Activated CD8-positive, alpha-beta memory T cell treated with anti-CD3 and anti-CD28 coated beads, Interleukin-2, amount 50 U/mL, for 48 hours (primary cell): ENCODE results near the gene LIMS2.

Experiments
- DNase-seq: peaks from one replicate; pipeline ENCODE4 v3.0.0-alpha.2; 2020

Gene LIMS2, protein sequence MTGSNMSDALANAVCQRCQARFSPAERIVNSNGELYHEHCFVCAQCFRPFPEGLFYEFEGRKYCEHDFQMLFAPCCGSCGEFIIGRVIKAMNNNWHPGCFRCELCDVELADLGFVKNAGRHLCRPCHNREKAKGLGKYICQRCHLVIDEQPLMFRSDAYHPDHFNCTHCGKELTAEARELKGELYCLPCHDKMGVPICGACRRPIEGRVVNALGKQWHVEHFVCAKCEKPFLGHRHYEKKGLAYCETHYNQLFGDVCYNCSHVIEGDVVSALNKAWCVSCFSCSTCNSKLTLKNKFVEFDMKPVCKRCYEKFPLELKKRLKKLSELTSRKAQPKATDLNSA

DNA sequence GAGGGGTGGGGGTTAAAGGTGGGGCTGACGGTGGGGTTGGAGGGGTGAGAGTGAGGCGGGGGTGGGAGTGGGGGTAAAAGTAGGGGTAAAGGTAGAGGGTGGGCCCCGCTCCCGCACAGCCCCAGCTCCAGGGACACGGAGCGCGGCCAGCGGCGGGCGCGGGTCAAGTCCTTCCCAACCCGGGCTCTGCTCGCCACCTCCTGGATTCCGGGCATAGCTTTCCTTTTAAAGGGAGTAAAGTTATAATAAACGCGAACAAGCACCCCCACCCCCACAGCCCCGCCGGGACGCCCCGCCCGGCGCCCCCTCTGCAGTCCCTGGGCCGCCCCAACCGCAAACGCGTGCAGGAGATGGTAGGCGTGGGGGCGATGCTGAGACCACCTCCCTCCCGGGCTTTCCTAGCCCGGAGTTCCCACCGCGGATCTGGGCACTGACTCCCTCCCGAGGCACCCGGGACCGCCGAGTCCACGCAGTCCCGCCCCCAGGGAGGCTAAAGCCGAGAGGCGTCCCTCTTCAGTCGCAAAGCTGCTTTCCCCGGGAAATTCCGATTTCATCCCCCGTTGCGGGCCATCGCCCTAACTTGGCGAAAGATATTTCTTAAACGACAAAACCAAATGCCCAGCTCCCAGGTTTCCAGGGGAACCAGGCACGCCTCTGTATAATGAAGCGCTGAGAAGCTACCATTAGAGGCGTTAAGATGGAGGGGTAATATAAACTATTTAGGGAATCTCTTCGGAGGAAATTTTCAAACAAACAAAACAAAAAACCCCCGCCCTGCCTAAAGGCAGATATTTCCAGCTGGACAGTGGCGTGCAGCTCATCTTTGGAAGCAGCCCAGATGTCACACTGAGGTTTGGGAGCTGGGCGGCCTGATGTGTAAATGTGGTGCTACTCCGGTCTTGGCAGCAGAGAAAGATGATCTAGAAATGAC is at the start of gene LIMS2:
Gene LIMS2 (minus strand): TSS at position 200 of the 931 bp plus-strand sequence. CDS start 506 bp downstream, outside the sequence.
- peak; percentile 52 for DNase-seq

DNA sequence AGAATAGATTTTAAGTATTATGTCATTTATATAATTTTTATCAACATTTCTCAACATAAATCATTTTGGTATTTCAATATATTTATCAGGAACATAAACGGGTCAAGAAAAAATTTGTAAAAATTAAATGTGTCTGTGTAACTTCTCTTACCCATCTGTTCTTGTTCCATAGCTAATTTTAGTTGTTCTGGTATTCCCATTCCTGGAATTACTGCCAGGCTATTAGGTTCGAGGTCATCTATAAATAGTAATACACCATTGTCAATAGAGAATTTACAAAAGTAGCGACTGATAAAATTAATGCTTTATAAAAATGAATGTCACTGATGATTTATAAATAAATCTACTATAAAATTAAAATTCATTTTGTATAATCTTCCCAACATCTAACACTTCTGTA is 47.5 kb upstream of the LIMS2 start:
- DNase-seq: no peak

DNA sequence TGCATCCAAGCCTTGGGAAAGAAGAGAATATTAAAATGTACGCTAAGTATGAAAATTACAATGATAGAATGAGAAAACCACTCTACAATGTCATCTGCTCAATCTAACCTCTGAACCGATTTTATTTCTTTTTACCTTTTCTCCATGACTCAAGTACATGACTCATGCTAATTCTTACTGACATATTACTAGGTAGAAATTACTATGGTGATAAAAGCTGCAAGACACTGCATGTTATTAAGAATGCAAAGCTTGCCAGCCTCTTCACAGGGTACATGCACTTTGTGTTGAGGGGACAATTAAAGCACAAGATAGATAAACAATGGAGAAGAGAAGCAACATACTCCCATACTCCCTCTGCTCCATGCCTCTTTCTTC is 46.6 kb upstream of the LIMS2 start:
- DNase-seq: no peak

DNA sequence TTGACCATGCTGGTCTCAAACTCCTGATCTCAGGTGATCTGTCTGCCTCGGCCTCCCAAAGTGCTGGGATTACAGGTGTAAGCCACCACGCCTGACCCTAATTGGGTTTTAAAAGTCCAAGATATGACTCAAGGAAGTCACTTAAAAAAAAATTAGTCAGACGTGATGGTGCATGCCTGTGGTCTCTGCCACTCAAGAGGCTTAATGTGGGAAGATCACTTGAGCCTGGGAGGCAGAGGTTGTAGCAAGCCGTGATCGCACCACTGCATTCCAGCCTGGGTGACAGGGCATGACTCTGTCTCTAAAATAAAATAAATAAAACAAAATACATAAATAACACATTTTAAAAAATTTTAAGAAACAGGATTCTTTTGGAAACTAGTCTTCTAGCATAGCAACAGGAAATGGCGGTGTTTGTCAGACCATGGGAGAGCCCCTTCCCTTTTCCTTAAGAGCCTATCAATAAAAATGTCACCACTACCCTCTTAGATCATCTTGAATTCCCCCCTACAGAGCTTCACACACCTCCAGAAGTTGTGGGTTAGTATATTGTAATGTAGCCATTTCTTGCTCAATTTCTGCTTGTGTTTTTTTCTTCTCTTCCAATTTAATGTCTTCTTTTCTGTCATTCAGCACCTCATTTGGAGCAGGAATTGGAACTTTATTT is 46.1 kb upstream of the LIMS2 start:
- no peak for DNase-seq

DNA sequence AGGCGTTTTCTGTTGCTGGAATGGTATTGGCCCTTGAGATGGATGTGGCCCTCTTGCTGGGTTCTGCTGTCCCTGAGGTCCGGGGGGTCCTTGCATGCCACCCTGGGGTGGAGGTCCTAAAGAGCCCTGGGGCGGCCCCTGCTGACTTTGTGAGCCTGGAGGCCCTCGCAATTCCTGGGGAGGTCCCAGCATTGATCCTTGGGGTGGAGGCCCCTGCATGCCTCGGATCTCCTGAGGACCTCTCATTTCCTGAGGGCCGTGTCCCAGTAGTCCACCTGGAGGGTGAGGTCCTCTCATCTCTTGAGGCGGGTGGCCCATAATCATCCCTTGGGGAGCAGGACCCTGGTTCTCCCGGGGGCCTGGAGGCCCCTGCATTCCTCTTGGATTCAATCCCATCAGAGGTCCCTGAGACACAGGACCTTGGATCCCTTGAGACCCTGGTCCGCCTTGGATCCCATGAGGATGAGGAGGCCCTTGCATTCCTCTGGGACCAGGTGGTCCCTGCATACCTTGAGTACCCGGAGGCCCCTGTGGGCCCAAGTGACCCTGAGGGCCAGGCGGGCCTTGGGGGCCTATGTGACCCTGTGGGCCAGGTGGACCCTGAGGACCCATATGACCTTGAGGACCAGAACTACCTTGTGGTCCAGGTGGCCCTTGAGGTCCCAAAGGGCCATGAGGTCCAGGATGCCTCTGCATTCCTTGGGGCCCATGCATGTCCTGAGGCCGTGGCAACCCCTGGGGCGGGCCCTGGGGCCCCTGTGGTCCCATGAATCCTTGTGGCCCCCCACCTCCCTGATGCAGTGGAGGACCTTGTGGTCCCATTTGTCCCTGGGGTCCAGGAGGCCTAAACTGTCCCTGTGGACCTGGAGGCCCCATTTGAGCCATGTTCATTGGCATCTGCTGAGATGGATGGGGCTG is 44.2 kb upstream of the LIMS2 start:
- no peak for DNase-seq

DNA sequence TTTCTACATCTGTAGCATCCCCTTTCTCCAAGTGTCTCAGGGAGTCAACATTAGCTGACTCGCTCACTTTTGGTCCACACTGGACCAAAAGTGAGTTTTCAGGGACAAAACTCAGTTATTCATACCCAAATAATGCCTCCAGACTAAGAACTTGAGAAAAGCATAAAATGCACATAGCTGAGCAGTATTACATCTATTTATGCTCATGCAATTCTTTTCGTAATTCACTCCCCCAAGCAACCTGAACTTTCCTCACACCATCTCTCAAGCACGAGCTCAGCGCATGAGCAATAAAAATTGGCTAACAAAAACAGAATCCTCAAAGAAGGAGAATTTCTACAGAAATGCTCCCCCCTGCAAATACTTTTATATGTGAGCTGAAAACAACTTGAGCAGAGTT is 42.9 kb upstream of the LIMS2 start:
- DNase-seq: no peak

DNA sequence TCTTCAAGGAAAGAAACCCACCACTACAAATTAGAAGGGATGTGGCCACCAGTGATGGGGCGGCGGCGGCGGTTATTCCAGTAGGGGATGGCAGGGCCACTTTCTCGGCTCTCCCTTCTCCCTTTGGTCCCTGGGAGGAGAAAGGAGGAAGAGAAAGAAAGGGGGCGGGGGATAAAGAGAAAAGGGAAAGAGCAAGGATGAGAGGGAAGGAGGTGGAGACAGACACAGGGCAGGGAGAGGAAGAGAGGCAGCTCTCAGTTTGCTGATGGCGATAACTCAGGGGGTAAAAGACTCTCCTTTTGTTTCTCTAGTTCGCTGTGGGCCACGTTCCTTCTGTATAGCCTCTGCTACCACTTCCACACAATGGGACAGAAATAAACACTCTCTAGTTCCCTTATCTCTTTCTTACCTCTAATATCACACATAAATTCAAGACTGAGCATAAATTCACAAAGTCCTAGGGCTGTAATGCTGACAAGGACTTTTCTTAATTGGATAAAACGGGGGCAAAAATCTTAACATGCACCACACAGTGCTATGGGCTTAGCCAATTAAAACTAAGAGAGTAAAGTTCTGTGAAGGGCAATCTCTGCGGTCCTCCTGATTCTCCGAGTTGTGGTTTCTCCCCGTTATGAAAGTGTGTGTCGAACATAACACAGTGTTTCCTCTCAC is 40.6 kb upstream of the LIMS2 start:
- no peak for DNase-seq

DNA sequence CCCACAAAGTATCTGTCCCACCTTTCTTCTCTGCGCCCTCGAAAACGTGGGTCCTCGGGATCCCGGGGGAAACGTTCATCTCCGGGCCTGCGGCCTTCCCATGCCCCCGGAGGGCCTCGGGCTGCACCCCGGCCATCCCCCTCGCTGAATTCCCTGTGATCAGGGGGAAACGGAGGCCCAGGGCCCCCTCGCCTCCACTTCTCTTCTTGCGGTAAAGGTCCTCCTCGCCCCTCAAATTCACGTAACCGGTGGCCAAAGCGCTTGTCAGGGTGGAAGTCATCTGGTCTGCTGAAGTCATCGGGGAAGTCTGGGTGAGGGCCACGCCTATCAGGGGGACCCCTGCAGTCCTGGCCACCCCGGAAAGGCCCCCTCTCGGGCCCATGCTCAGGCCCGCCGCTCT is 38.2 kb upstream of the LIMS2 start:
- DNase-seq: no peak

DNA sequence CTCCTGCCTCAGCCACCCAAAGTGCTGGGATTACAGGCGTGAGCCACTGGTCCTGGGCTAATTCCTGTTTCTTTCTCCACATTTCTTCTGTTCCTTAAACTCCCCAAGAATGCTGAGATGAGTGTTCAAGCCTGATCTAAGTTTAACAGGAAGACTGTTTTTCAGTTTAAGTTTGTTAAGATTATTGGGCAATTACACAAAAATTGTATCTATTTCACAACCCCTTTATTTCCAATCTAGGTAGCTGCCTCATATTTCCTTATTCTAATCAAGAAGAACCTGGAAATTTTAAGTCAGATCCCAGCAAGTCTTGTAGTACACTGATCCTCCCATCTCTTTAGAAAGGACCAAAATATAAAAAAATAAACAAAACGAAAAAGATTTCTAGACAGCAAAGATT is 37.7 kb upstream of the LIMS2 start:
- no peak for DNase-seq

DNA sequence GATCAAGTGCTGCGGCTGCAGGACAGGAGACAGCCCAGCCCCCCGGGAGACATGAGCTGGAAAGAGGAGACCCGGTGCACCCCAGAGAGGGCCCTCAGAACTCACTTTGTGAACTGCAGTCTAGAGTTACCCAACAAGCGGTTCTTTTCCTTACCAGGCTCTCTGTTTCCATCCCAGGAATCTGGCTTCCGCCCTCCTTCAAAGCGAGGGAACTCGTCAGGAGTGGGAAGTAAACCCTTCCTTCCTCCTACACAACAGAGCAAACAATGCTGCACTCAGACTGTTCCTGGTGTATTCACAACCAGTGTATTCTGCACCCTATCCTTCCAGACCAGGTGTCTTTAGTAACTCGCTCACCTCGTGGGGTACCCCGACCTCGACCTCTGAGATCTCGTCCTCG is 34.0 kb upstream of the LIMS2 start:
- DNase-seq: no peak

DNA sequence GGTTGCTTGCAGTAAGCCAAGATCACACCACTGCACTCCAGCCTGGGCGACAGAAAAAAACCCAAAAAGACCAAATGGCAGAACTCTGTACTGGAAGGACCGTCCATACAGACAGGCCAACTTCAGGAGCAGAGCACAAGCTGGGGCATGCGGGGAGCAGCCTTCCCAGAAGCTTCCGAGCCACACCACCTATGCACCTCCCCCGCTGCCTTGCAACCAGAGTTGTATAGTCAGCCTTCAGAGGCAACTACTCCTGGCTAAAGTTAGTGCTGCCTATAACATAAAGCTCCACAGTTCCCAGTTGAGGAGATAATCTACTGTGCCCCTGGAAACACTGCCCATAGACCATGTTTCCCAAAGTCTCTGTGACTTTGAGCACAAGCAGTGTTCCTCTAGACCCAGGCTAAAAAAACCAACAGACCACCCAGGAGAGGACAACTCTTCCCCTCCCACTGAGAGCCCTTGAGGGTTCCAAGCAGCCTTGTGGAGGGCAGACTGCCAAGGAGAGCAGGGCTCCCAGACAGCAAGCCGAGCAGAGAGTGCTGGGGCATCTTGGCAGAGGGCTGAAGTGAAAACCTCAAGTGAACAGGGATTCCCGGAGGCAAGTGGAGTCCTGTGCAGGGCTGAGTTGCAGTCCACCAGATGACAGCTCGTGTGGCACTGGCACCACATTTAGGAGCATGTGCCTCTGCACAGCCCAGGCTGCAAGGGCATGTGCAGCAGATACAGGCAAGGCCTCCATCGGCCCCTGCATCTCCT is 32.7 kb upstream of the LIMS2 start:
- no peak for DNase-seq

DNA sequence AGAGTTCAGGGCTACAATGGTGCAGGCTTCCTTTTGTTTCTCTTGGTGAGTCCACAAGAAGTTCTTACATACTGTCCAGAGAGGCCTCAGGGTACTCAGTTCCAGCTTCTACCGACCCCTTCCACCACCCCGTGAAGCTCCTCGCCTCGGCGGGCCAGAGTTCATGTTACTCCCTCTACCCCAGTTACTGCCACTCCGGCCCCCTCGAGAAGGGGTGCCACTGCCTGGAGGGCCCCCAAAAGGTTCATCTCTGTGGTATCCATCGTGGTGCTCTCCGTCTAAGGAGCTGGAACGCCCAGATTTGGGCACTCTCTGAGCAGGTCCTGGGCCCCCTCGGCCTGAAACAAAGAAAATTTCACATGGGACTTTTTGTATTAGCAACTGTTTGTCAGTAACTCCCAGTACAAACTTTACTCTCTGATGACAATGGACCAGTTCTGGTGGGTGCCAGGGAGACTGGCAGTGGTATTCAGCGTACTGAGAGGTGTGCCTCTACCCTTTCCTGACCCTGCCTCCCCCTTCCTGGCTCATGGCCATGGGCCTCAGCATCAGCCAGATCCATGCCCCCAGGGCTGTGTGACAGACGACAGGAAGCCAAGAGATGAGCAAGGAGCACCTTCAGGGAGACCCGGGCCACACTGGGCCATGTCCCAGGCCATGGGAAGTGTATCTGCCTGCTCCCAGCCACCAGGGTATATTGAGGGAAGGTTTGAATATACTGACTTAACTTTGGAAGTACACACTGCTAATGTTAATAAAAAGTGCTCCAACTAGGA is 31.1 kb upstream of the LIMS2 start:
- DNase-seq: no peak

DNA sequence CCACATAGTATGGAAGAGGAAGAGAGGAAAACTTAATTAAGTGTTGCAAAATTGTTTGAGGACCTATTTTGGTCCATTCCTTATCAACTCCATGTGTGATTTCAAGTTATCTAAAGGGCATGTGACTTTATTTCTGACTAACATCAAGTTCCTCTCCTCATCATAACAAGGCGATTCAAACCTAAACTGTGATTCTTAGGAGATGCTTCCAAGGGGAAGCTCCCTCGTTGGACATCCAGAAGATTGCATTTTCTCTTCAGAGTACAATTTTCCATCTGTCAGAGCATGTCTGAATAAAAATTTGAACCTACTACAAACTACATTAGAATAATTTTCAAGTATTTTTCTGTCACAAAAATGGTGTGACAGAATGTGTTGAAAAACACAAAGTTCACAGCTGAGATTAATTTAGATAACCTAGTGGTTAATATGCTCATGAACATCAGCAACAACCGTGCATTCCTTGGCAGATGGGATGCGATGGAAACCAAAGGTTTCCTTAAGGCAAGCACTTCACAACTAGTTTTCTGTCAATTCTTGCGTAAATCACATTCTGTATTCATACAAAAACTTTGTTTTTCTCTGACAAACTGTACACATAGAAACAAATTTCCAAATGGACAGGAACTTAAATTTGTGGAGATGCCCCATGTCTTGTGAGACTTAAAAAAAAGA is 30.2 kb upstream of the LIMS2 start:
- no peak for DNase-seq

DNA sequence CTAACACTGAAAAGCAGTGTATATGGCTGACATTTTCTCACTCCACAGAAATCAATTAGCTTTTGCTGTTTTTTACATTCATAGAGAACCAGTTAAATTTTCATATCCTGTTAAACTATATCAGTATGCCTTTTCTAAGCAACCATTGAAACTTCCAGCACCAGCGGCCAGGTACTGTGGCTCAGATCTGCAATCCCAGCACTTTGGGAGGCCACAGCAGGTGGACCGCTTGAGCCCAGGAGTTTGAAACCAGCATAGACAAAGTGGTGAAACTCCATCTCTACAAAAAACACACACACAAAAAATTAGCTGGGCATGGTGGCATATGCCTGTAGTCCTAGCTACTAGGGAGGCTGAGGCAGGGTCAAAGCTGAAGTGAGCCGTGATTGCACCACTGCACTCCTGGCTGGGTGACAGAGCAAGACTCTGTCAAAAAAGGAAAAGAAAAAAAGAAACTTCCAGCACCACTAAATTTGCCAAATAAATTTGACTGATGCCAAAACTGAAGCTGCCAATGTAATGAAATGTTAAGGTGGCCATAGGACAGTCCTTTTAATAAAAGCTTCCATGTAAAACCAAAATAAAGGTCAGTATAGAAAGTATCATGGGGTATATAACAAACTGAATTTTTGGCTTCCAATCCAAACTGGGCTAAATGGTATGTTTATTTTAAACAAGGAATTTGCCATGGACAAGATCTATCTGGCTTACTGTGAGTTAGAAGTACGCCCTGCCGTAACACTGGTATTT is 29.5 kb upstream of the LIMS2 start:
- no peak for DNase-seq

DNA sequence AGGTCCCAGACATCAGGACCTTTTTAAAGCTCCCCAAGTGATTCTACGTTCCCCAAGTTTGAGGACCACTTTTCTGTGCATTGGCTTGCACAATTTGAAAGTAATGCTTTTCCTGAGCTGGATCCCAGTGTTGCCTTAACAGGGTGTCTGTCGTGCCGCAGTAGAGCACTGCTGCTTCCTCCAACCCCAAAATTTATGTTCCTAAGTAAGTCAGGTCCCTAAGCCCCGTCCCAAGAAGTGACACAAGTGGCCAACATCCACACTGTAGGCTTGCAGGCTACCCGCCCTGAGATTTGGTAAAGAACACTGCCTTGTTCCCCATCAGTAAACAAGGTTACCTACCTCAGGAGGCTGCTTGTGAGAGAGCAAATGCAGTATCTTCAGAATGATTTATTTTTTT is 28.0 kb upstream of the LIMS2 start:
- DNase-seq: no peak

DNA sequence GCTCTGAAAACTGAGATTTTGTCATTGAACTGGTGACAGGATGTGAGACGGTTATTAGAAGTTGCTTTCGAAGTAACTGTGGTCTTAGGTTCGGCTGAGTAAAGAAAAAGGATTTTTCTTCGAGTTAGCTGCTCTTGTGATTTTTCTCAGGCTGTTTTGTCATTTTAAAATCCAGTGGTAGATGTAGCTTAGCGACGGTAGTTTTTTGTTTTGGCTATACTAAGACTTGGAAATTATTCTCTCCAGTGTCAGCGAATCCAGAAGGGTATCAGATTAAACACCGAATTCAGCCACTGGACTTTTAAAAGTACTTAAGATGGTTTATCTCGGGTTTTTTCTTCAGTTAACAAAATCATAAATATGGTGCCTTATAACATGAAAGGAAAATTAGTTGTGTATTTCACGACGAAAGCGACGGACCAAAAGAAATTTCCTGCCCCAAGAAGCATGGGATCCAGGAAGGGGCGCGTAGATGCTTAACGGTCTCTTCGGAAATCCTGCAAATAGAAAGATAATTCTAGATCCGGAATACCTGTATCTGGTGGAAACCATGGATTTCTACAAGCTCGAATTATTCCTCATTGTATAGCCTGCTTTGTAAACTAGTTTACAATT is 27.2 kb upstream of the LIMS2 start:
- no peak for DNase-seq

DNA sequence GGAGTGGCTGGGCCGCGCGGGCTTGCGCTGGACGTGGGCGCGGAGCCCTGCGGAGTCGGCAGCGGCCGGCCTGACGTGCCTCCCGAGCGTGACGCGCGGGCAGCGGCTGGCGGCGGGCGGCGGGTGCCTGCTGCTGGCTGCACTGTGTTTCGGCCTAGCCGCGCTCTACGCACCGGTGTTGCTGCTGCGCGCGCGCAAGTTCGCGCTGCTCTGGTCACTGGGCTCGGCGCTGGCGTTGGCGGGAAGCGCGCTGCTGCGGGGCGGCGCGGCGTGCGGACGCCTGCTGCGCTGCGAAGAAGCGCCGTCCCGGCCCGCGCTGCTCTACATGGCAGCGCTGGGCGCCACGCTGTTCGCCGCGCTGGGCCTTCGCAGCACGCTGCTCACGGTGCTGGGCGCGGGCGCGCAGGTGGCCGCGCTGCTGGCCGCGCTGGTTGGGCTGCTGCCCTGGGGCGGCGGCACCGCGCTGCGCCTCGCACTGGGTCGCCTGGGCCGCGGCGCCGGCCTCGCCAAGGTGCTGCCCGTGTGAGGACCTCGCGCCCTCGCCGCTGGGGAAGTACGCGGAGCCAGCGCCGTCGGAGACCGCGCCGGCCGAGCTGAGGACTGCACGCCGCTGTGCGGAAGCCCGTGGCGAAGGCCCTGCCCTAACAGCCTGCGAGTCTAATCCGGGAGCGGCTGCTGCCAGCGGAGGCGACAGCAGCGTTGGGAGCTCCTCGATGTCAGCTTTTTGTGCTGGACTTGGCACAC is 26.5 kb upstream of the LIMS2 start:
- DNase-seq: peak; percentile 89

DNA sequence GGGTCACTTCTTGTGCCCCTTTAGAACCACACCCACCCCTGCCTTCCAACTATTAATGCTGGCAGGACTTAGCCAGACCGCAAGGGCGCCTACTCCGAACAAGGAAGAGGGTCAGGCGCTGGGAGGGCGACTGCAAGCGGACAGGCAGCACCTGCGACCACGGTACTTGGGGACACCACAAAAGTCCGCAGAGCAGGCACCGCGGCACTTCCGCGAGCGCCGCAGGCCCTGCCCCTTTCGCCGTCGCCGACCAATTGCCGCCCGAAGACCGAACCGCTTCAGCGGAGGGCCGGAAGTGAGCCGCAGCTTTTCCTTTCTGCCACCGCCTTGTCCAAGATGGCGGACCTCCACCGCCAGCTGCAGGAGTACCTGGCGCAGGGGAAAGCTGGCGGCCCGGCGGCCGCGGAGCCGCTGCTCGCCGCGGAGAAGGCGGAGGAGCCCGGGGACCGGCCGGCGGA is 25.9 kb upstream of the LIMS2 start, which contains the start of gene SFT2D3:
Gene SFT2D3 (plus strand): TSS at position 305 of the 458 bp plus-strand sequence. CDS start 32 bp downstream, at position 337.
- DNase-seq: peak; percentile 95
